ENCODE data around the gene KRT36.

Gene KRT36

DNA sequence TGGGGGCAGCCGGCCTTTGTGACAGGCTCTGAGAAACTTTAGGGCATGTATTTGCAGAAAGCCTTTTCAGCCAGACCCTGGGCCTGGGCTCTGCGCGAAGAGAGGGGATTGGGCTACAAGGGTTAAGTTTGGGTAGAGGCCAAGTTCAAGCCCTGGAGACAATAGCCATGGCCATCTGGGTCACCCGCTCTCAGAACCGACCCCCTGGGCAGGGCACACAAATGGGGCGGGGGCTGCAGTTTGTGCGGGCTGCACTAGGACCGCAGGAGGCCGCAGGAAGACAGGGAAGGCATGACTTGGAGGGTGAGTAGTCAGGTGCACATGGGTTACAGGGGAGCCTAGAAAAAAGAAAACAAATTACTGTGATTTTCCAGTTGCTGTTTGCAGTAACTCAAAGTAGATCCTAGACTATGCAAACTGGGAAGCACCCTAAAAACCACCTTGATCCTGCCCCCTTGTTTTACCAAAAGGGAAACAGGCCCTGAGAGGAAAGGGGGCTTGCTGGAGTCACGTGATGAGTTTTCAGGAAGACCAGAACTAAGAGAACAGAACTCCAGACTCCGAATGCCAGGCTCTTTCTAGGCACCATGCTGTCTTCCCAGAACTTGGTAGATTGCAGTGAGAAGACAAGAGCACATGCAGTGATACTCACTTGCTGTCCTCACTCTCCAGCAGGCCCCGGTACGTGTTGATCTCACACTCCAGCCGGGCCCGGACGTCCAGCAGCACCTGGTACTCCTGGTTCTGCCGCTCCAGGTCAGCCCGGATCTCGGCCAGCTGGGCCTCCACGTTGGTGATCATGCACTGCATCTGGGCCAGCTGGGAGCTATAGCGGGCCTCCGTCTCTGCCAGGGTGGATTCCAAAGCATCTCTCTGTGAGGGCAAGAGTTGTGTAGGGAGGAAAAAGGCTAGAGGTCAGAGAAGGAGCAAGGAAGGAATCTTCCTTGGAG is 12.6 kb downstream of the KRT36 start:
- DNase-seq (ENCODE audit: low spot score), result no peak

DNA sequence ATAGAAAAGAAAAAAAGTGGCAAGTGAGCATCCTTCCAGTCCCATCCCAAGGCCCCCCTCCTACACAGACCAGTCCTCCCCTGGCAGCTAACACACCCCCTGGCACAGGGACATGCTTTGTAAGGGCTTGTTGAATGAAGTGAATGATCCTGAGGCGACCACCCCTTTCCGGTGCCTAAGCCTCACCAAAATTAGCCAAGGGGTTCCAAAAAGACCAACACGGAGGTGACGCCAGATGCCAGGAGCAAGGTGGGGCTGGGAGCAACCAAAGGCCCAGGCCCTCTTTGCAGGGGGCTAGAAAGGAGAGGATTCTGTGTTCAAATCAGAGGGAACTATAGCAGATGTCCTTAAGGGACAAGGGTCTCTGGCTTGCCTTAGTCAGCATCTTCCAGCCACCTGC is 14.3 kb downstream of the KRT36 start:
- DNase-seq (ENCODE audit: low spot score), result no peak

DNA sequence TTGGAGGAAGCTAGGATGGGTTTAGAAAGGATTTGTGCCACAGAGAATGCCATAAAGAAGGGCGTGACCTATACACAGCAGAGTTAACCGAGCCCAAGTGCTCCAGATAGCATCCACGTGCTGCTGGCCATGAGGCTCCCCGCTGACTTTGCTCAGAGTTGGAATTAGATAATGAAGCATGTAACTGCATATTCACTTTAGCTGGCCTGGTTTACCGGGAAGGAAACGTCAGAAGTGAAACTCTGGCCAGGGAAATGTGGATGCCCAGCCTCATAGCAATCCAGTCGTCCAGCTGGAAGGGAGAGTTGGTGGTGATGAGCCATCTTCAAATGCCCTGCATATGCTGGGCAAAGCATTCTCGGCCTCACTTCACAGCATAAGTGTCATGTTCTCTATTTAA is 14.8 kb downstream of the KRT36 start:
- no peak for DNase-seq (ENCODE audit: low spot score)

- DNase-seq (ENCODE audit: low spot score), result no peak
These were observed 21.4 kb downstream of the KRT36 start for GRCh38 chr17:41468346-41468745.

- no peak for DNase-seq (ENCODE audit: low spot score)
These were observed 22.1 kb downstream of the KRT36 start for GRCh38 chr17:41467561-41467960.

- no peak for DNase-seq (ENCODE audit: low spot score)
These were observed 22.7 kb downstream of the KRT36 start, which contains the start of gene KRT32 for GRCh38 chr17:41466988-41467387. TSS of gene KRT32 (minus strand) at chr17:41467386. CDS start at chr17:41467325, 61 bp downstream.

- DNase-seq (ENCODE audit: low spot score), result no peak
These were observed 25.0 kb downstream of the KRT36 start for GRCh38 chr17:41464682-41465081.

- no peak for DNase-seq (ENCODE audit: low spot score)
These were observed 25.5 kb downstream of the KRT36 start for GRCh38 chr17:41464173-41464572.

DNA sequence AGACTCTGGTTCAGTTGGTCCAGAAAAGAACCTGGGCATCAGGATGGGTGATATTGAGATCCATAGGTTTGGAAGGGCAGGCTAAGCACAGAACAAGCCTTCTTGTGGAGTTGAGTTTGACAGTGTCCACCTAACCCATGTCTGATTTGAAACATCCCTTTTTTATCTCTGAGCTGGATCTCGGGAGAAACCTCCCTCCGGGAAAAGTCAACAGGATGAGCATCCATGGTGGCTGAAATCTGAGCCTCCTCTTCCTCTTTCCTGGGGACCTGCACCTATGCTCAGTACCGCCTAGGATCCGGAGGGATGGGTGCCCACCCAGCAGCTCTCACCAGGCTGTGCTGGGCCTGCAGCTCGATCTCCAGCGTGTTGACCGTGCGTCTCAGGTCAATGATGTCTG is 26.0 kb downstream of the KRT36 start:
- DNase-seq (ENCODE audit: low spot score), result no peak

DNA sequence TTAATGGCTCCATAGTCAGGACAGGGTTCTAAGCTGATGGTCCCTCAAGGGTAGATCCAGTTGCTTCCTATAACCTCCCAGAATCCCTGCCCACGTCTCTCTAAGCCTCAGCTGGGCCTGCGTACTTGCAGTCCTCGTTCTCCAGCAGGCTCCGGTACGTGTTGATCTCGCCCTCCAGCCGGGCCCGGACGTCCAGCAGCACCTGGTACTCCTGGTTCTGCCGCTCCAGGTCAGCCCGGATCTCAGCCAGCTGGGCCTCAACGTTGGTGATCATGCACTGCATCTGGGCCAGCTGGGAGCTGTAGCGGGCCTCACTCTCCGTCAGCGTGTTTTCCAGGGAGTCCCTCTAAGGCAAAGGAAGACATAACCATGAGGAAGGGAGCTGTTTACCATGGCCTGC is 27.0 kb downstream of the KRT36 start:
- no peak for DNase-seq (ENCODE audit: low spot score)

GRCh38 chr17:41457676-41458075 is 32.0 kb downstream of the KRT36 start:
- no peak for DNase-seq (ENCODE audit: low spot score)

DNA sequence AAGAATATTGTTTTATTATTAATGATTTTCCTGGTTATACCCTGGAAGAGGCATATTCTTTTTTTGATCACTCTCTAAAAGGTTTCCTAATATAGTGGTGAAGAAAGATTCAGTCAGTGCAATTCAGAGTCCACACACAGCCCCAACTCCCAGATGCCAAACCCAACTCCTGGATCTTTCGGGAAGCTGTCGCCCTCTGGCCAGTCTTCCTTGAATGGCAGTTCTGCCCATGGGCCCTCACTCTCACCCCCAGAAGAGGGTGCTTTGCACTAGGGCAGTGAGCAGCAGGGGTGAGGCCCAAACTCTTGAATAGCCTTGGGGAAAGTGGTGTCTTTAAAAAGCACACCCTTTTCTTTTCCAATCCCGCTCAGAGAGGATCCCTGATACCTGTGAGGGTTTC is 33.5 kb downstream of the KRT36 start:
- DNase-seq (ENCODE audit: low spot score), result no peak

- DNase-seq (ENCODE audit: low spot score), result no peak
These were observed 34.5 kb downstream of the KRT36 start for GRCh38 chr17:41455236-41455635.

GRCh38 chr17:41453066-41453465 is 36.6 kb downstream of the KRT36 start:
- DNase-seq (ENCODE audit: low spot score), result no peak

GRCh38 chr17:41452281-41452680 is 37.4 kb downstream of the KRT36 start:
- DNase-seq (ENCODE audit: low spot score), result no peak

DNA sequence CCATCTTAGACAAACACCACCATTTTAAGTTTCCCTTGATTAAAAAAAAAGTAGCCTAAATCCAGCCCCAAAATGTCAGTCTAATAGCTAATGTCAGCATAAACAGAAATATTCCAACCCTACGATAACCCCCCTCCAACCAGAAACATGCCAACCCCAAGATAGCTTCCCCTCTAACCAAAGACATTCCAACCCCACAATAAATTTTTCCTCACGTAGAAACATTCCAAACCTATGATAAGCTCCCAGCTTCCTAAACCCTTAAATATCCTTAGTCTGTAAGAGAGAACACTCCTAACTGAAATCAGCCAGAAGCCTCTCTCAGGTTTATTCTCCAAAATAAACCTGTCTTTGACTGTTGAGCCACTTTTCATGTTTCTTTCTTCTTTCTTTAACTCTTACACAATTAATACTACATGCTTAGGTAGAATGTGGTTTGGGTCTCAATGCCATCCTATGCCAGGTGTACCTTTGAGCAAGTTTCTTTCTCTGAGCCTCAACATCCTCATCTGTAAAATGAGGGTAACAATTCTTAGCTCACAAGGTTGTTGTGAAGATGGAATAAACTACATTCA is 38.5 kb downstream of the KRT36 start:
- no peak for DNase-seq (ENCODE audit: low spot score)

DNA sequence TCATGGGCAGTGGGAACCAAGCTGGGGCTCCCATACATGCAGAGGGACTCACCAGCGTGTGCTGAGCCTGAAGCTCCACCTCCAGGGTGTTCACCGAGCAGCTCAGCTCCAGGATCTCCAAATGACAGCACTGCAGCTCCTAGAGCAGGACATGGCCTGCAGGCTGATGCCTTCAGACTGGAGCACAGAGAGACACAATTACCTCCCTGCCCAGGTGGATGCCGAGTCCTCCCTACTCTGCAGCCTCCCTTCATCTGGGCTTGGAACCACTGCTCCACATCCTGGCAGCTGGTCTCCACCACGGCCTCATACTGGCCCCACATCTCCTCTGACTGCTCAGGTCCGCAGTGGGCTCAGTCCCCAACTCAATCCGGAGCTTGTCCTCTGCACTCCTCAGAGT is 40.7 kb downstream of the KRT36 start:
- DNase-seq (ENCODE audit: low spot score), result no peak

GRCh38 chr17:41448506-41448905 is 41.2 kb downstream of the KRT36 start:
- no peak for DNase-seq (ENCODE audit: low spot score)

DNA sequence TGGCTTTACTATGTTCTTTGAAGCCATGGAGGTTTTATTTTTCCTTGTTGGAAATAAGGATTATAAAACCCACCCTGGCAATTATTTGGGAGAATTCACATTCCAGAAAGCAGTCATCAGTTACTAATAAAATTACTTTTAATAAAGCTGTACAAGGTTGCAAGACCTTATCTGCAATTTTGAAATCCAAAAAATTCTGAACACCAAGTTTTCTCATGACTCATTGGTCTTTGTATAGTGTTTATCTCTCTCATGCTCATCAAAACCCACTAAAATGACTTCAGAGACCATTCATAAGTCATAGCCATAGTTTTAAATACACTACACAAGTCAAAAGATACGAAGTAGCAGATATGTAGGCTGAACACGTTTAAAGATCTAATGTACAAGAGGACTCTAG is 42.9 kb downstream of the KRT36 start:
- DNase-seq (ENCODE audit: low spot score), result no peak

- DNase-seq (ENCODE audit: low spot score), result no peak
These were observed 45.1 kb downstream of the KRT36 start for GRCh38 chr17:41444640-41445039.

- no peak for DNase-seq (ENCODE audit: low spot score)
These were observed 45.5 kb downstream of the KRT36 start for GRCh38 chr17:41444186-41444585.

GRCh38 chr17:41442739-41443138 is 47.0 kb downstream of the KRT36 start:
- no peak for DNase-seq (ENCODE audit: low spot score)

GRCh38 chr17:41440531-41441033 is 49.1 kb downstream of the KRT36 start, which contains the start of gene KRT38:
TSS of gene KRT38 (minus strand) at chr17:41440983. CDS start at chr17:41440921, 62 bp downstream.
- no peak for DNase-seq (ENCODE audit: low spot score)

All from CD4-positive, alpha-beta T cell treated with Interleukin-2 at 100 ng/mL for 4 hours (primary cell).